Hippocampal formation (tissue), 2 donors: ENCODE measurements around the gene SMAD3.
A peak's percentile ranks its signal among the peaks of the same experiment; 100 is the strongest.

ENCODE experiments used
- DNase-seq, 2 donors: peaks; one replicate each; lab custom pipeline; 2025; lab: John Stamatoyannopoulos, UW

SMAD3 gene

DNA sequence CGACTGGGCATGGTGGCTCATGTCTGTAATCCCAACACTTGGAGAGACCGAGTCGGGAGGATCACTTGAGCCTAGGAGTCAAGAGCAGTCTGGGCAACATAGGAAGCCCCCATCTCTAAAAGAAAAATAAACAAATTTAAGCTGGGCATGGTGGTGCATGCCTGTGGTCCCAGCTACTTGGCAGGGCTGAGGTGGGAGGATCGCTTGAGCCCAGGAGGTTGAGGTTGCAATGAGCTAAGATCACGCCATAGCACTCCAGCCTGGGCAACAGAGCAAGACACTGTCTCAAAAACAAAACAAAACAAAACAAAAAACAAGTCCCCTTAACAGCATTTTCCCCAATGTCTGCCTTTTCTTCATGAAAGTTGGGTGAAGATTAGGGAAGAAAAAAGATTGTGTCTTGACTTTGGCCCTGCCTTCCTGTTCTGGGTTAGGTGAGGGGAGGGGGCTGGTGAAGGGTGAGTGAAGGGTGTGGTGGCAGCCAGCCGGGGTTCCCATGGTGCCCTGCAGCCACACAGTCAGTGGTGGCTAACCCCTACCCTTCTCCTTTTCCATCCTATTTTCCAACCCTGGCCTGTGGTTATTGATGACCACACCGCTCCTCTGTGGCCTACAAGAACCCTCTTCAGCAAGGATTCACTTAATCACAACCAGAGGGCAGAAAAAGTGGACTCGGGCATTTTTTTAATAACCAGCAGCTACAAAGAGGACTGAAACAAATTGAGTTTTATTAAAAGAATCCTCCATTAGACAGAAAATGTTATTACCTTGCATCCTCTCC is 28.4 kb upstream of the SMAD3 start:
- DNase-seq = no peak

- DNase-seq = no peak
These were observed 27.7 kb upstream of the SMAD3 start for GRCh38 chr15:67037694-67038093.

- DNase-seq = no peak
These were observed 26.7 kb upstream of the SMAD3 start for GRCh38 chr15:67038736-67039135.

DNA sequence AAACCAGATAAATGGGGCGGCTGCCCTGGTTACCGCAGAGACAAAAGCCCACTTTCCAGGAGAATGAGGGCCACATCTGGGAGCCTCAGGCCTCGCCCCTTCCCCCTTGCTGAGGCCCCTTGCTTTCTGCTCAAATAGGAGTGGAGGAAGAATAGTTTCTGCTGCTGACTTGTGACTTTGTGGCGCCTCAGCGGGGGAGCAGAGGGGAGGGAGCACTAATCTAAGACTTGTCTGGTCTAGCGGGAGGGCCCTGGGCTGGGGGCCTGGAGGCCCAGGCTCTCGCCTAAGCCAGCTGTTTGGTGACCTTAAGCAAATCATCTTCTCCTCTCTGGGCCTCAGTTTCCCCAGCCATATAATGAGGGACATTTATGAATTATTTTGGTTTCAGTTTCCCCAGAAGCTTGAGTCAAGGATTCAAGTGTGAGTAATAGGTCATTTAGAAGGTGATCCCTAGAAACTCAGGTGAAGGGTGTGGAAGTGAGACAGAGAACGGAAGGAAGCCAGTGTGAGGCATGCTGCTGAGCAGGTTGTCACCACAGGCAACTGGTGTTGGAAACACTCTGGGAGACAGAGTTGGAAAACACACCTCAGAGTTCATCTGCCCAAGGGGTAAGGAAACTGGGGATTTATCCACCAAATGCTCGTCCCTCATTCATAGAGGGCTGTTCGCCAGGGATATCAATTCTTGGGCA is 25.9 kb upstream of the SMAD3 start:
- DNase-seq = no peak

GRCh38 chr15:67040277-67040676 is 25.1 kb upstream of the SMAD3 start:
- DNase-seq = no peak

DNA sequence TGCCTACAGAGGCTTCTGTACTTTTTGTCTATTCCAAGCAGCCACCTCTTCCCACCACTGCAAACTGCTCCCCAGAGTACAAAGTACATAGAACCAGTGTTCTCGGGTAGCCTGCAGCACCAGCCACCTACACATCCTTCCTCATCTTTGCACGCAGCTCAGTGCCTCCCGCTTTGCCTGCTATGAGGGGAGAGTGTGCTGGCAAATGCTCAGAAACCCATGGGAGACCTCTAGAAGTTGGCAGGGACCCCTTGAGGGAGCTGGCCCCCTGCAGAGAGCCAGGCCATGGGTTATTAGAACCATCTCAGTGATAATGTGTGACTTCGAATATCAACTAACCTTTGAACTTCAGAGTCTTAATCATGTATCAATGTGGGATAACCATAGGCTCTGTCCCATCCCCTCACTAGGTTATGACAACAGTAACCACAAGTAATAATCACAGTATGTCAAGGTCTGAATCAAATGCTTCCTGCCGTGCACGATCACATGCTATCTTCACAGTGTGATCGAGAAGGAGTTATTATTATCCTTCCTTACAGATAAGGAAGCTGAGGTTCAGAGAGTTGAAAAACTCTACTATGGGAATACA is 22.8 kb upstream of the SMAD3 start:
- peak in 1 of 2 donors; percentile 34 for DNase-seq

DNA sequence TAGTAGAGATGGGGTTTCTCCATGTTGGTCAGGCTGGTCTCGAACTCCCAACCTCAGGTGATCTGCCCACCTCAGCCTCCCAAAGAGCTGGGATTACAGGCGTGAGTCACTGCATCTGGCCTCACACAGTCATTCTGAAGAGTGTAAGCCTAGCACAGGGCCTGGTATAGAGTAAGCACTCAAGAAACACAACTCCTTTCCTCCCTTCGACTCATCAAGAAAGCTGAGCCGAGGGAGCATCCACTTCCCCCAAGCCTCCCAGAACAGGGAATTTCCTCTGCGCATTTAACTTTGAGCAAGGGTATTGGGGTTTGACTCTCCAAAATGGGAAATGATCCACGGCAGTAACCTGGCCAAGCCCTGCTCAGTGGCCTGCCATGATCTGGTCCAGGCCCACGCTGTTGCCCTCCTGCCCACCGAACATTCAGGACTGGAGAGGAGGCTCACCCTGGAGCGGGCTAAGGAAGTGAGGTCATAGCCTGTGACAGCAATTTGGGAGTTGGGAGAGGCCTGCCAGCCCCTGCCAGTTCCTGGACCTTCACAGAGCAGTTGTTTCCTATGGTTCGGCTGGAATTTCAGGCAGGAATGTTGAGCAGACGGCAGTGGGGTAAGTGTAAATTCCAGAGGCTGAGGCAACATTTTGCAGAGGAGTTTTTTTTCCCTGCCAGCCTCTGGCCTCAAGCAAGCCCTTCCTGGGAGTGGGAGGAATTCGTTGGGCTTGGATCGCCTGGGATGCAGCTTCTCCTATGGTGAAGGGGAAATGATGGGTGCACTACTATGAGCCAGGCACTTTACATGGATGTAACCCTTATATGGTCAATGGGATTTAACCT is 21.2 kb upstream of the SMAD3 start:
- DNase-seq = no peak

DNA sequence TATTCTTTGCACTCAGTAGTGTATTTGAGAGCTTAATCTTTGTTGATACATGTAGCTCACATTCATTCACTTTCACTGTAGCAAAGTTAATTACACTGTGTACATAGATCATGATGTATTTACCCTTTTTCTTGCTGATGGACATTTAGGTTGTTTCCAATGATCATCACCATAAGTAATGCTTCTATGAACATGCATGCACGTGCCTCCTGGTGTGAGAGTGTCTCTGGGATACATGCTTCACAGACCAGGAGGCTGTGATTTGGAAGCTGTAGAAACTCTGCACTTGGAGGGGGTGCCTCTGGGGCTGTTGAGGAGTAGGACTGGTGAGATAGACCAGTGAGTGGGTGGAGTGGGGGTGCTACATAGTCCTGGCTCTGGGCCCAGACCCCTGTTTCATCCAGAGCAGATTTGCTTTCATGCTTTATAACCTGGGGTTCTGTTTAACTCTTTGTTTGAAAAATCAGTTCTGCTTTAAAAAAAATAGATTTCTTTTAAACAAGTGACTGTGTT is 18.2 kb upstream of the SMAD3 start:
- no peak for DNase-seq

DNA sequence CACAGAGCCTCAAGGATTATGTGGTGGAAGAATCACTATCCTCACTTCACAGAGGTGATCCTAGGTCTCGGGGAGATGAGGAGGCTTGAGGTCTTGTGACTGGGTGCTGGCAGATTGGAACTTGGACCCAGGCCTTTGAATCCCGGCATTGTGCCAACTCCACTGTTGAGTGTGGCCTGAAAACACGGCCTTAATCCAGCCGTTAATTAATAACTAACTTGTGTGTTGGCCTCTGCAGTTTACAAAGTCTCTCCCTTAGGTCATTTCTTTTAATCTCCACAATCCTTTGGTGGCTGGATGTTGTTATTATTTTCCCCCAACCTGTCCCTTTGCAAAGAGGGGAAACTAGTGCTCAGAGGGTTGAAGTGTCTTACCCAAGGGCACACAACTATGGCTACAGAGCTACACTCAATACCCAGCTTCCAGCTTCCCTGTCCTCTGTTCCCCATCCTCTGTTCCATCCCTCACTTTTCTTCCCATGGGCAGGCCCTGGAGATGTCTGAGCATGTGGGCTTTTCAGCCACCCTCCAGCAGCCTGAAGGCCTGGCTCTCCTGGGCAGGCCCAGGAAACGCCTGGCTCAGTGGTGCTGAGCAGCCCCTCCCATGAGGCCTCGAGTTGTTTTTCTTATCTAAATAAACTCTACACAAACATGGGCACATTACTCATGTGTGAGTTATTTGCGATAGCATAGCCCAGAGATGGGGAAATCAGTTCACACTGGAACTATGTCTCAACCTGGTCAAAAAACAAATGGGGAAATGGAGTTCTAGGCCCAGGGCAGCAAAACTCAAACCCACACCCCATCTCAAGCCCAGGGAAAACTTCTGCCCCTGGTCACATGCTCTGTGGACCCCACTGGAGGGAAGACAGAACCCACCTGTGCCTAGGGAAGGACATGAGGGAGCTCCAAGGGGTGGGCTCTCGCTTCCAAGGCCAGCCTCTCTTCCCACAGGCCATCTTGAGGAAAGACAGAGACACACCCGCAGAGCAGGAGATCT is 16.8 kb upstream of the SMAD3 start:
- no peak for DNase-seq

- DNase-seq = no peak
These were observed 15.9 kb upstream of the SMAD3 start for GRCh38 chr15:67049351-67050044.

GRCh38 chr15:67050062-67050461 is 15.3 kb upstream of the SMAD3 start:
- DNase-seq = no peak

- no peak for DNase-seq
These were observed 14.8 kb upstream of the SMAD3 start for GRCh38 chr15:67050522-67051087.

DNA sequence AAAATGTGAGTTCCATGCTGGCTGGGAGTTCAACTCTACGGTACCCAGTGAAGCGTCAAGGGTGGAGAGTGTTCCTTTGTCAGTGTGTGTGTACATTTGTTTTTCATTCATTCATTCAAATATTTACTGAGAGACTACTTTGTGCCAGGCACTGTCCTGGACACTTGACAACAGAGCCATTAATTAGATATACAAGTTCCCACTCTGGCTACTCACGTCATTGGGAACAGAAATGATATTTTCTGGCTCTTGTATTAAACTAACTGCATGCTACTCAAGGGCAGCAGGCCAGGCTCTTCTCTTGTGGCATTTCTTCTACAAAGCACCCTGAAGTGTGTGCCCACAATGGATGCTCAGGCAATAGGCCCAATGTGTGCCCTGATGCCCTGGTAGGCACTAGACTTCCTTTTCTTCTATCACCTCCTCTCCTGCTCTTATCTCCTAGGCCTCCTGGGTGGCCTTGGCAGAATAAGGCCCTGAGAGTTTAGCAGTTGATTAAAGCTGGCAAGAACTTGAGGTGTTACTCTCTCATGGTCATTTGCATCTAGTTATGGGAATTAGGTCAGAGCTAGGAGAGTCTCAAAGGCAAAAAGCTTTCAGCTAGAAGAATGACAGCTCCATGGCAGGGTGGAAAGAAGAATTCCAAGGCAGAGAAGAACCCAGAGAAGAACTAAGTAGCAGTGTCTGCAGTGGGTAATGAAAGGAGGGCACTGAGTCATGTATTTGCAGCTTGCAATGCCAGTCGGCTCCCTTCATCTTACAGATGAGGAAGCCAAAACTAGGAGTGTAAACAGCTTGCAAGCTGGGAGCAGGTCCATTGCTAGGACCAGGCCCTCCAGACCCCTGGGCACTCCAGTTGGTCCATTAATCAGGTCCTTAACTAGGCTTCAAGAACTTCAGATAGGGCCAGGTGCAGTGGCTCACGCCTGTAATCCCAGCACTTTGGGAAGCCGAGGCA is 14.0 kb upstream of the SMAD3 start:
- DNase-seq = no peak

- DNase-seq = no peak
These were observed 10.7 kb upstream of the SMAD3 start for GRCh38 chr15:67054676-67055075.

GRCh38 chr15:67059127-67059553 is 6.3 kb upstream of the SMAD3 start:
- no peak for DNase-seq

DNA sequence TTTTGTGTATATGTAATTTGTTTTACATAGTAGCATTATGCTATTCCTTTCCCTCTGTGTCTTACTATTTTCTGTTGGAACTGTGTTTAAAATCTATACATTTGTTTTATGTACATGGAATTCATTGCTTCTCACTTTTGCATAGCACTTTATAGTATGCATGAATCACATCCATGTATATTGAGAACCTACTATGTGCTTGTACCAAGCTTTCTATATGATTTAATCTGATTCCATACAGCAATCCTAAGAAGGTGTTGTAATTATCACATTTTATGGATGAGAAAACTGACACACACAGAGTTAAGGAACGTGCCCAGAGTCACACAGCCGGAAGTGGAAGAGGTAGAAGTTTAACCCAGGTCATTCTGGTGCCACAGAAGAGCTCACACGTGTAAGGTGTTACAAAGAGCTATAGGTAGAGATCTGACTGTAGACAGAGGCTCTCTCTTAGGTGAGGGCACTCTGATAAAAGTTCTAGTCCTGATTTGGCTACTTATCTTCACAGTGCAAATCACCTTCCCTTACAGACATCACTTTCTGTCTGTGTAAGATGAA is 3.5 kb upstream of the SMAD3 start:
- no peak for DNase-seq

GRCh38 chr15:67062369-67062985 is 2.9 kb upstream of the SMAD3 start:
- no peak for DNase-seq
